Activated naive CD4-positive, alpha-beta T cell treated with anti-CD3 and anti-CD28 coated beads for 36 hours (primary cell): ENCODE measurements around the gene NEU4. TPM values are rescaled to one million over a fixed set of nuclear protein-coding genes. Genes with fewer than 3 reads are reported as not detected.
"Not testable (repeated sequence)": the region's sequence is repeated elsewhere in the genome, so short reads cannot be mapped to it uniquely, and the experiment has no call there.

Experiments used
- CTCF ChIA-PET: fragments of 350-600 bp; sonication (Branson Sonifier 250); formaldehyde crosslinking; loops from one replicate; lab custom pipeline; 2021; ENCODE audit warnings: antibody characterized with exemption; lab: Charles Lee
- DNase-seq: peaks from one replicate; pipeline ENCODE4 v3.0.0-alpha.2; 2020
- H3K27ac Mint-ChIP-seq: one replicate; pipeline ENCODE4 v1.8.0; 2021; ENCODE audit warnings: mild to moderate bottlenecking, mixed read lengths
- H3K27me3 Mint-ChIP-seq: one replicate; pipeline ENCODE4 v1.8.0; 2021; ENCODE audit warnings: low read depth, mixed read lengths
- H3K36me3 Mint-ChIP-seq: one replicate; pipeline ENCODE4 v1.8.0; 2021; ENCODE audit warnings: low read depth, mixed read lengths
- H3K4me1 Mint-ChIP-seq: one replicate; pipeline ENCODE4 v1.8.0; 2021; ENCODE audit warnings: low read depth, mixed read lengths
- H3K4me3 Mint-ChIP-seq: one replicate; pipeline ENCODE4 v1.8.0; 2021; ENCODE audit warnings: mild to moderate bottlenecking, moderate library complexity, mixed read lengths
- H3K9me3 Mint-ChIP-seq: one replicate; pipeline ENCODE4 v1.8.0; 2021; ENCODE audit warnings: mixed read lengths
- intact Hi-C: fragments of 100-400 bp; cut with micrococcal nuclease; formaldehyde crosslinking; loops from one replicate; pipeline ENCODE4 v1.15.1; 2023
- total RNA-seq, 2 experiments: library from RNA; stranded (reverse); gene quantifications; one replicate each; pipeline ENCODE4 v1.2.3, GENCODE V29; 2021

NEU4 gene
- total RNA-seq, 2 experiments from 2014 or later = not detected

DNA sequence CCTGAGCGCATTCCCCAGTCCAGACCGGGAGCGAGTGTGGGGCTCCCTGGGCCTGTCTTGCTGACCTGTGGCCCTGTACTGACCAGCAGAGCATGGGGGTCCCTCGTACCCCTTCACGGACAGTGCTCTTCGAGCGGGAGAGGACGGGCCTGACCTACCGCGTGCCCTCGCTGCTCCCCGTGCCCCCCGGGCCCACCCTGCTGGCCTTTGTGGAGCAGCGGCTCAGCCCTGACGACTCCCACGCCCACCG lies 5.3 kb downstream of the NEU4 start:
- CTCF ChIA-PET = no interaction called here
- no peak overlapping the region for H3K27ac Mint-ChIP-seq
- H3K36me3 Mint-ChIP-seq = no peaks in the 10 kb centered on the region
- DNase-seq = no peak
- intact Hi-C loops = no loop called here
- H3K27me3 Mint-ChIP-seq = peaks cover 3% of the 10 kb centered on the region
- no peaks in the 10 kb centered on the region for H3K9me3 Mint-ChIP-seq
- peaks cover 3% of the 10 kb centered on the region for H3K4me1 Mint-ChIP-seq
- H3K4me3 Mint-ChIP-seq = no peak overlapping the region

DNA sequence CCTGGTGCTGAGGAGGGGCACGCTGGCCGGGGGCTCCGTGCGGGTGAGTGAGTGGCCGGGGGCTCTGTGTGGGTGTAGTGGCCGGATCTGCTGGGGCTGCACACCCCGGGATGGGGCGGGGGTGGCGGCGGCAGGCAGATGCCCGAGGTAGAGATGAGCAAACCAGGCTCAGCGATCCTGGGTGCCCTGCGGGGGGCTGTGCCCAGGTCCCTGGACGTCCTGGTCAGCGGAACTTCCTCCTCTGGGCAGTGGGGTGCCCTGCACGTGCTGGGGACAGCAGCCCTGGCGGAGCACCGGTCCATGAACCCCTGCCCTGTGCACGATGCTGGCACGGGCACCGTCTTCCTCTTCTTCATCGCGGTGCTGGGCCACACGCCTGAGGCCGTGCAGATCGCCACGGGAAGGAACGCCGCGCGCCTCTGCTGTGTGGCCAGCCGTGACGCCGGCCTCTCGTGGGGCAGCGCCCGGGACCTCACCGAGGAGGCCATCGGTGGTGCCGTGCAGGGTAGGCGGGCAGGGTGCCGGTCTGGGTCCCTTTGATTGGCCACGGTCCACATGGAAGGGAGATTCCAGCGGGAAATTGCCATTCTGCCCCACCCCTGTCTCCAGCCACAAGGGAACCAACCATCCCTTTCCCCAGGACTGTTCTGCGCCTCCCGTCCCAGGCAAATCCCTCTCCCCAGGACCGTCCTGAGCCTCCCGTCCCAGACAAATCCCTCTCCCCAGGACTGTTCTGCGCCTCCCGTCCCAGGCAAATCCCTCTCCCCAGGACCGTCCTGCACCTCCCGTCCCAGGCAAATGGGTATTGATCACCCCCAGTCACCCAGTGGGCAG lies 5.9 kb downstream of the NEU4 start:
- H3K9me3 Mint-ChIP-seq = no peaks in the 10 kb centered on the region
- DNase-seq = no peak
- peaks cover 3% of the 10 kb centered on the region for H3K27me3 Mint-ChIP-seq
- intact Hi-C loops = no loop called here
- no peaks in the 10 kb centered on the region for H3K36me3 Mint-ChIP-seq
- CTCF ChIA-PET = no interaction called here
- H3K27ac Mint-ChIP-seq = no peak overlapping the region
- peaks cover 3% of the 10 kb centered on the region for H3K4me1 Mint-ChIP-seq
- H3K4me3 Mint-ChIP-seq = no peak overlapping the region

DNA sequence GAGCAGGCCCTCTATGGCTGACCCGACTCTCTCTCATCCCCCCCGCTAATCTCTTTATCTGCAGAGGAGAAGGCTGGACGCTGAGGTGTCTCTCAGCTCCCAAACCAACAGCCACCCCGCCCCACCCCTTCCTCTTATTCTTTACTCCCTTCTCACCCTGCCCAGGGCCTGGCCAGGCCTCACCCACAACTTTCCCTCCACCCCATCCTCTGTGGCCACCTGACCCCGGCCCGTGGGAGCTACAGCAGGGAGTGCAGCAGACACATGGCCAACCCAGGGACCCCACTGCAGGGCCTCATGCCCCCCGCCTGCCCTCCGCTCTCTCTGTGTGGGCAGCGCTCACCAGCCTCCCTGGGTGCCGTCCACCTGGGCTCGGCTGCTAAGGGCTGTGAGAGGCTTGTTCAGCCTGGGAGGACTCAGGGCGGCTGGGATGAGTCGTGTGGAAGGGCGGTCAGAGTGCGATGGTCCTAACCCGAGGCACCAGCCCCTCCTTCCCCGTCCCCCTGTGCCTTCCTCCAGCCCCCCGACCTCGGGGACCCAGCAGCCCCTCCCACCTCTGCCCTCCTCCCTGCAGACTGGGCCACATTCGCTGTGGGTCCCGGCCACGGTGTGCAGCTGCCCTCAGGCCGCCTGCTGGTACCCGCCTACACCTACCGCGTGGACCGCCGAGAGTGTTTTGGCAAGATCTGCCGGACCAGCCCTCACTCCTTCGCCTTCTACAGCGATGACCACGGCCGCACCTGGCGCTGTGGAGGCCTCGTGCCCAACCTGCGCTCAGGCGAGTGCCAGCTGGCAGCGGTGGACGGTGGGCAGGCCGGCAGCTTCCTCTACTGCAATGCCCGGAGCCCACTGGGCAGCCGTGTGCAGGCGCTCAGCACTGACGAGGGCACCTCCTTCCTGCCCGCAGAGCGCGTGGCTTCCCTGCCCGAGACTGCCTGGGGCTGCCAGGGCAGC lies 6.8 kb downstream of the NEU4 start:
- H3K36me3 Mint-ChIP-seq = no peaks in the 10 kb centered on the region
- intact Hi-C loops = no loop called here

DNA sequence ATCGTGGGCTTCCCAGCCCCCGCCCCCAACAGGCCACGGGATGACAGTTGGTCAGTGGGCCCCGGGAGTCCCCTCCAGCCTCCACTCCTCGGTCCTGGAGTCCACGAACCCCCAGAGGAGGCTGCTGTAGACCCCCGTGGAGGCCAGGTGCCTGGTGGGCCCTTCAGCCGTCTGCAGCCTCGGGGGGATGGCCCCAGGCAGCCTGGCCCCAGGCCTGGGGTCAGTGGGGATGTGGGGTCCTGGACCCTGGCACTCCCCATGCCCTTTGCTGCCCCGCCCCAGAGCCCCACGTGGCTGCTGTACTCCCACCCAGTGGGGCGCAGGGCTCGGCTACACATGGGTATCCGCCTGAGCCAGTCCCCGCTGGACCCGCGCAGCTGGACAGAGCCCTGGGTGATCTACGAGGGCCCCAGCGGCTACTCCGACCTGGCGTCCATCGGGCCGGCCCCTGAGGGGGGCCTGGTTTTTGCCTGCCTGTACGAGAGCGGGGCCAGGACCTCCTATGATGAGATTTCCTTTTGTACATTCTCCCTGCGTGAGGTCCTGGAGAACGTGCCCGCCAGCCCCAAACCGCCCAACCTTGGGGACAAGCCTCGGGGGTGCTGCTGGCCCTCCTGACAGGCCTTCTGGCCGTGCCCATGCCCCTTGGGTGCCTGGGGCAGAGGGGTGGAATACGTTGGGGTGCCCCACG lies 7.6 kb downstream of the NEU4 start:
- H3K4me1 Mint-ChIP-seq = peaks cover 8% of the 10 kb centered on the region
- H3K4me3 Mint-ChIP-seq = no peak overlapping the region
- no peaks in the 10 kb centered on the region for H3K9me3 Mint-ChIP-seq
- intact Hi-C loops = no loop called here
- H3K27me3 Mint-ChIP-seq = peaks cover 3% of the 10 kb centered on the region
- CTCF ChIA-PET = no interaction called here
- no peak overlapping the region for H3K27ac Mint-ChIP-seq
- no peak for DNase-seq
- H3K36me3 Mint-ChIP-seq = no peaks in the 10 kb centered on the region

More for the DNA sequence above, 6.8 kb downstream of the NEU4 start:
- CTCF ChIA-PET = no interaction called here
- DNase-seq = no peak
- H3K27me3 Mint-ChIP-seq = peaks cover 3% of the 10 kb centered on the region
- no peak overlapping the region for H3K27ac Mint-ChIP-seq
- H3K4me3 Mint-ChIP-seq = no peak overlapping the region
- H3K9me3 Mint-ChIP-seq = no peaks in the 10 kb centered on the region
- H3K4me1 Mint-ChIP-seq = peaks cover 3% of the 10 kb centered on the region

DNA sequence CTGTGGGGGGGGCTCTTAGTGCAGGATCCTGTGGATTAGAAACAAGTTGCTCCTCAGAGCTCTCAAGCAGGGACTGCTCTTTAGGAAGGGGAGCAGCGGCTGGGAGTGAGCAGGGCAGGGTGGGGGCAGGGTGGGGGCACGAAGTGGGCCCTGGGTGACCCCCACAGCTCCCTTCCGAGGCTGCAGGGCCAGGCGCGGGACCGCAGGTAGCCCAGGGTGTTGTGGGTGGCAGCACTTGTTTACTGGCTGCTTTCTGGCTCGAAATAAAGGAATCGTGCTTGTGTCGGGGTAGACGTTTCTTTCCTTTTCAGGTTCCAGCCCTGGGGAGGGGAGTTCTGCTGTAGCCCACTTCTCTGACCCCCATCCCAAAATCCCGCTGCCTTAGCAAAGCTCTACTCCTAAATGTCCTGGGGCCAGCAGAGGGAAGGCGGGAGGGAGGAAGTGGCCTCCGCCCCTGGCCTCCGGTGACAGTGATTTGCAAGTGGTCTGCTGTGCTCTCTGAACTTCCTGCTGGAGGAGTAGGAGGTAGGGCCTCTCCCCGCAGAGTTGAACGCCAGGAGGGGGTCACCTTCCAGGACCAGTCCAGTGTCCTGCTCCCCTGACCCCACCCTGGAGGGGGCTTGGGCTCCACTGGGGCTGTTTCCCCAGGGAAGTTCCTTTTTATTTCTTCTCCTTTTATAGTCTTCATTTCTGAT lies 8.3 kb downstream of the NEU4 start:
- no peak for DNase-seq
- Mint-ChIP-seq H3K4me3 (no peak overlapping the region), H3K27ac (no peak overlapping the region)

DNA sequence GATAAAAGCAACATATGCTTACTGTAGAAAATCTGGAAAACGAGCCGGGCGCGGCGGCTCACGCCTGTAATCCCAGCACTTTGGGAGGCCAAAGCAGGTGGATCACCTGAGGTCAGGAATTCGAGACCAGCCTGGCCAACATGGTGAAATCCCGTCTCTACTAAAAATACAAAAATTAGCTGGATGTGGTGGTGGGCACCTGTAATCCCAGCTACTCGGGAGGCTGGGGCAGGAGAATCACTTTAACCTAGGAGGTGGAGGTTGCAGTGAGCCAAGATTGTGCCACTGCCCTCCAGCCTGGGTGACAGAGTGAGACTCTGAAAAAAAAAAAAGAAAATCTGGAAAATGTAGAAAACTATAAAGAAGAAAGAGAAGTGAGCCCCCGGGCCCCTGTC lies 8.8 kb downstream of the NEU4 start:
- H3K4me3 Mint-ChIP-seq, H3K27ac Mint-ChIP-seq, H3K27me3 Mint-ChIP-seq, intact Hi-C loops, H3K9me3 Mint-ChIP-seq, H3K36me3 Mint-ChIP-seq, CTCF ChIA-PET, DNase-seq: not testable (repeated sequence)
- peaks cover 15% of the 10 kb centered on the region for H3K4me1 Mint-ChIP-seq

More for the DNA sequence above, 8.3 kb downstream of the NEU4 start:
- H3K4me1 Mint-ChIP-seq = peaks cover 9% of the 10 kb centered on the region
- H3K9me3 Mint-ChIP-seq = no peaks in the 10 kb centered on the region
- peaks cover 3% of the 10 kb centered on the region for H3K27me3 Mint-ChIP-seq
- H3K36me3 Mint-ChIP-seq = no peaks in the 10 kb centered on the region
- CTCF ChIA-PET = no interaction called here
- intact Hi-C loops = no loop called here

DNA sequence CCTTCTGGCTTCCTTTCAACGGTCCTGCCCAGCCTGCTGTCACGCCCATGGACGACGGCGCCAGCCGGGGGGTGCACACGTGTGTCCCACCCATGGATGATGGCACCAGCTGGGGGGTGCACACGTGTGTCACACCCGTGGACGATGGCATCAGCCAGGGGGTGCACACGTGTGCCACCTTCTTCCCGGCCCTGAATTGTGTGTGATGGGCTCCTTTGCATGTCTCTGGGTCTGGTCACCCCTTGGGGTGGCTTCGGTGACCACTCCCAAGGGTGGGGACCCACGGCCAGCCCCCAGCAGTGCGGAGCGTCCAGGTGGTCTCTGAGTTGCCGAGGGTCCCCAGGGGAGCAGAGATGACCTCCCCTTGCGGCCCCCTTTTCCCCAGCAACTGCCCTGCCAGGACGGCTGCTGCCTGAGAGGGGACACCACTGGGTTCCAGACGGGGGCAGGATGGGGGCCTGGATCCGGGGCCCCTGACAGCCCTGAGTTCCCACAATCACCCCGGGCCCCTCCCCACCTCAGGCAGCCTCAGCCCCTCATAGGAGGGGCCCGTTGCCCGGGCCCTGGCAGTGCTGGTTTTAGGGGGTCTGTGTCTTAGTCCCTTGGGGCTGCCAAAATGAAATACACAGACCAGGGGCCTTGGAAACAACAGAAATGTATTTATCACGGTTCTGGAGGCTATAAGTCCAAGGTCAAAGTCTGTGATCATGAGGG lies 9.4 kb downstream of the NEU4 start:
- H3K9me3 Mint-ChIP-seq = no peaks in the 10 kb centered on the region
- no peaks in the 10 kb centered on the region for H3K36me3 Mint-ChIP-seq
- H3K4me1 Mint-ChIP-seq = peaks cover 18% of the 10 kb centered on the region
- peaks cover 3% of the 10 kb centered on the region for H3K27me3 Mint-ChIP-seq
- intact Hi-C loops = no loop called here
- CTCF ChIA-PET = no interaction called here
- H3K27ac Mint-ChIP-seq = no peak overlapping the region
- H3K4me3 Mint-ChIP-seq = no peak overlapping the region
- no peak for DNase-seq

DNA sequence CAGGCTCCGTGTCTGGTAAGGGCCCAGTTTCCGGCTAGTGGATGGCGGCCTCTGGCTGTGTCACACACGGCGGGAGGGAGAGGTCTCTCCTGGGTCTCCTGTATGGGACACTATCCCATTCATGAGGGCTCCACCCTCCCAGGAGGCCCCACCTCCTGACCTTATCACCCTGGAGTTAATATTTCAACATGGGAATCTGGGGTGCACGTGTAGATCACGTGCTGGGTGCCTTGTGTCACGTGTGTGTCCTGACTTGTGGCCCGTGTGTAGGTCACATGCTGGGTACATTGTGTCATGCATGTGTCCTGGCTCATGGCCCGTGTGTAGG lies 9.9 kb downstream of the NEU4 start:
- Mint-ChIP-seq H3K27me3 (peaks cover 3% of the 10 kb centered on the region), H3K4me3 (no peak overlapping the region), H3K36me3 (peaks cover 4% of the 10 kb centered on the region), H3K27ac (no peak overlapping the region), H3K9me3 (no peaks in the 10 kb centered on the region), H3K4me1 (peaks cover 18% of the 10 kb centered on the region)
- CTCF ChIA-PET = no interaction called here
- intact Hi-C loops = no loop called here
- no peak for DNase-seq

DNA sequence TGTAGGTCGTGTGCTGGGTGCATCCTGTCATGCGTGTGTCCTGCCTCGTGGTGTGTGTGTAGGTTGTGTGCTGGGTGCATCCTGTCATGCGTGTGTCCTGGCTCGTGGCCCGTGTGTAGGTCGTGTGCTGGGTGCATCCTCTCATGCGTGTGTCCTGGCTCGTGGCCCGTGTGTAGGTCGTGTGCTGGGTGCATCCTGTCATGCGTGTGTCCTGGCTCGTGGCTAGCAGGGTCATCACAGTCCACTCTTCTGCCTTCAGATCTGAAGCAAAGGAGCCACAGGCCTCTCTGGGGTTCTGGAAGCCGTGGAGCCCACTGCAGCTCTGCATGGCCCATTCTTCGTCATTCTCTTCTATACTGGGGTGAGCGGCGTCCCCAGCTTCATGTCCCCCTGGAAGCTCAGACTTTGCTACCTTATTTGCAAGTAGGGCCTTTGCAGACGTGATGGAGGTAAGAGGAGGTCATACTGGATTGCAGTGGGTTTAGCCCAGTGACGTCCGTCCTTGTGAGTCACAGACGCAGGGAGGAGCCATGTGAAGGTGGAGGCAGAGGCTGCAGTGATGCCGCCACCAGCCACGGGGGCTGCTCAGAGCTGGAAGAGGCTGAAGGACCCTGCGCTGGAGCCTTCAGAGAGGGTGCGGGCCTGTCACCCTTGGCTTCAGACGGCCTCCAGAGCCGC lies 11.1 kb downstream of the NEU4 start:
- DNase-seq, H3K9me3 Mint-ChIP-seq, H3K4me3 Mint-ChIP-seq, H3K27me3 Mint-ChIP-seq, H3K27ac Mint-ChIP-seq, intact Hi-C loops, H3K36me3 Mint-ChIP-seq, CTCF ChIA-PET: not testable (repeated sequence)
- H3K4me1 Mint-ChIP-seq = peaks cover 18% of the 10 kb centered on the region

DNA sequence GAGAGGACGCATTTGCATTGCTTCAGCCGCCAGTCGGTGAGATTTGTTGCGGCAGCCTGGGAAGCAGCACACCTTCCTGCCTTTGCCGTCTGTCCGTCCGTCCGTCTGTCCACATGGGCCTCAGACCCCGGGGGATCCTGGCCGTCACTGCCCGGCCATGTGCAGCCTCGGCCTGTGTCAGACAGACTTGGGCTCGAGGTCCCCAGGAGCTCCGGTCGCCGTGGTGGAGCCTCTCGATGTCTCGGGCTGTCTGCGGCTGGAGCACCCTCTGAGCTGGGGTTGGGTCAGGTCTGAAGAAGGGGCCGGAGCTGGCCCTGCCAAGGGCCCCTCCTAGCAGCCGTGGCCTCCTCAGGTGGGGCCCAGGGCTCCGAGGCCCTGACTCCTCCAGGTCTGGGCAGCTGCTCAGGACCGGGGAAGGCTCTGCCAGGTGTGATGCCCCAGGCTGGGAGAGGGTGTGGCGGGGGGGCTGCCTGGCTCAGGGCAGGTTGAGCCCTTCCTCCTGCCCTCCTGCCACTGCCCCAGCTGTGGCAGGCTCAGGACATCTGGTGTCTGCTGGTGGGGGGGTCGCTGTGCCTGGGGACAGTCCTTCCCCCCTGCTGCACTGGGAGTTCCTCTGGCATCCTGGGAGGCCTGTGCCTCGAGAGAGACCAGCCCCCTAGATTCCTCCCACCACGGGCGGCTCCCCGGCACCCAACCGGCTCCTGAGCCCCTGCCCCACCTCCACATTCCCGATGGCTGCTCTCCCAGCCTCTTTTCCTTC lies 11.8 kb downstream of the NEU4 start:
- Mint-ChIP-seq H3K36me3 (peaks cover 5% of the 10 kb centered on the region), H3K27me3 (peaks cover 3% of the 10 kb centered on the region), H3K27ac (no peak overlapping the region), H3K4me3 (peak overlapping the region; percentile 65), H3K9me3 (no peaks in the 10 kb centered on the region), H3K4me1 (peaks cover 18% of the 10 kb centered on the region)
- DNase-seq = no peak
- intact Hi-C loops = no loop called here
- CTCF ChIA-PET = no interaction called here
